GM23338 (cell line): ENCODE data around the gene ABHD14A.

Experiments used
- CTCF ChIP-seq, 2 experiments: fragments of 200-600 bp in 1 of 2; sonication (generic) in 1 of 2; conservative IDR thresholded peaks; 2 replicates each; pipeline versions ENCODE4 v1.5.1 to v1.6.1; 2016 to 2017; ENCODE audit warnings: antibody characterized with exemption in 2 of 2, low read depth in 2 of 2, mild to moderate bottlenecking in 2 of 2, moderate library complexity in 1 of 2
- EZH2 ChIP-seq: fragments of 200-600 bp; sonication (generic); IDR thresholded peaks from one replicate; pipeline ENCODE4 v1.8.0; 2017; ENCODE audit warnings: antibody characterized with exemption, mild to moderate bottlenecking, low read depth; ENCODE audit not compliant: unreplicated experiment

- no peak for TF ChIP-seq EZH2
- TF ChIP-seq CTCF (conservative IDR thresholded peaks at IDR 0.05; ENCODE audit: low read depth in 2 of 2), result peak; percentile 95 to 99
These were observed 32.9 kb upstream of the ABHD14A start, which contains the start of the genes PARP3 and RRP9 for GRCh38 chr3:51941798-51942602.
